Skeletal muscle satellite cell (primary cell): ENCODE results near the gene DNAJC21.
"Not testable (repeated sequence)": the region's sequence is repeated elsewhere in the genome, so short reads cannot be mapped to it uniquely, and the experiment has no call there.

Source experiments
- H3K27me3 ChIP-seq: 2 replicates; pipeline ENCODE4 v1.7.0; 2013; ENCODE audit warnings: low read length; ENCODE audit not compliant: control insufficient read depth, insufficient read depth
- H3K36me3 ChIP-seq: 2 replicates; pipeline ENCODE4 v1.7.0; 2013; ENCODE audit warnings: mild to moderate bottlenecking, control low read depth, low read length; ENCODE audit not compliant: insufficient read depth
- H3K4me1 ChIP-seq: 2 replicates; pipeline ENCODE4 v1.7.0; 2013; ENCODE audit warnings: low read length; ENCODE audit not compliant: control insufficient read depth, insufficient read depth
- H3K4me2 ChIP-seq: 2 replicates; pipeline ENCODE4 v1.7.0; 2013; ENCODE audit warnings: mild to moderate bottlenecking, low read length
- H3K4me3 ChIP-seq: 2 replicates; pipeline ENCODE4 v1.7.0; 2013; ENCODE audit warnings: low read length
- H3K9ac ChIP-seq: 2 replicates; pipeline ENCODE4 v1.7.0; 2013; ENCODE audit warnings: mild to moderate bottlenecking, low read depth, low read length, moderate library complexity
- H3K9me3 ChIP-seq: replicated peaks from 2 replicates; pipeline ENCODE4 v1.7.0; 2013; ENCODE audit warnings: mild to moderate bottlenecking, control low read depth, low read length

DNAJC21 gene

DNA sequence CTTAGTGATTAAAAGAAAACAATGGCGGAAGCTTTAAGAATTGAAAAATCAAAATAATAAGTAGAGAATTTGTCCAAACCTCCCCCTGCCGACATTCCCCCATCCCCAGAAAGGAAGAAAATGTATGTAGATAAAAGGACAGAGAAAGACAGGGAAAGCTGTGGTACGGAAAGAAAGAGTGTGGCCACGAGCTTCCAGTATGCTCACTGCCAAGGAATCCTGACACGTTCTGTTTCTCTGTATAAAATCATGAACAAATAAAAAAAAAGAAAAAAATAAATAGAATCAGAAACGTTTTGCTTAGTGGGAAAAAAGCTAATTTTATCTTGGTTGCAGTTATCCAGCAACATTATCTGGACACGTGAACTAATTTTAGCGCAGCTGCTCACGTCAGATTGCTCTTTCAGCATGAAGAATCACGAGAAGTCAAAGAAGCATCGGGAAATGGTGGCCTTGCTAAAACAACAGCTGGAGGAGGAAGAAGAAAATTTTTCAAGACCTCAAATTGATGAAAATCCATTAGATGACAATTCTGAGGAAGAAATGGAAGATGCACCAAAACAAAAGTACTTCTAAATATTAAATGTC, 15.2 kb downstream of the DNAJC21 start:
- Histone ChIP-seq H3K36me3 (peaks cover 52% of the 10 kb centered on the region), H3K4me1 (no peaks in the 10 kb centered on the region), H3K27me3 (no peaks in the 10 kb centered on the region), H3K4me2 (no peak overlapping the region), H3K4me3 (no peak overlapping the region), H3K9ac (no peak overlapping the region), H3K9me3 (no peaks in the 10 kb centered on the region)

DNA sequence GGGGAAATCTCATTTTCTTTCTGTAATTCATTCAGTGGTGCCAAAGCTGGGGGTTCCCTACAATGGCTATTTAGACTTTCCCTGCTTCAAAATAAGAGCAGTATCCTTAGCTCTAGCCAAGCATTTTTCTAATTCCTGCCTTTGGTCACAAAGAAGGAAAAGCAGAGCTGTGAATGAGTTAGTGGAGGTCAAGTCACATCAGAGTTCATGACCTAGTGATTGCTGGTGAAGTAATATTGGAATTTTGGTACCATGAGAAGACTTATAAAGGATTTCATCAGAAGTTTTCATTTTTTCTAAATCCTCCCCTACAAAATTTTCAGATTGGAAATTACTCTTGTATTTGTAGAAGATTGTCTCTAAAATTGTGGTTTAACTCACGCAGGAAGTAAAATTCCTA, 28.0 kb downstream of the DNAJC21 start:
- peaks cover 23% of the 10 kb centered on the region for H3K36me3 ChIP-seq
- H3K4me1 ChIP-seq: peaks cover 2% of the 10 kb centered on the region
- no peaks in the 10 kb centered on the region for H3K27me3 ChIP-seq
- no peaks in the 10 kb centered on the region for H3K9me3 ChIP-seq
- H3K9ac ChIP-seq: no peak overlapping the region
- no peak overlapping the region for H3K4me3 ChIP-seq
- no peak overlapping the region for H3K4me2 ChIP-seq

DNA sequence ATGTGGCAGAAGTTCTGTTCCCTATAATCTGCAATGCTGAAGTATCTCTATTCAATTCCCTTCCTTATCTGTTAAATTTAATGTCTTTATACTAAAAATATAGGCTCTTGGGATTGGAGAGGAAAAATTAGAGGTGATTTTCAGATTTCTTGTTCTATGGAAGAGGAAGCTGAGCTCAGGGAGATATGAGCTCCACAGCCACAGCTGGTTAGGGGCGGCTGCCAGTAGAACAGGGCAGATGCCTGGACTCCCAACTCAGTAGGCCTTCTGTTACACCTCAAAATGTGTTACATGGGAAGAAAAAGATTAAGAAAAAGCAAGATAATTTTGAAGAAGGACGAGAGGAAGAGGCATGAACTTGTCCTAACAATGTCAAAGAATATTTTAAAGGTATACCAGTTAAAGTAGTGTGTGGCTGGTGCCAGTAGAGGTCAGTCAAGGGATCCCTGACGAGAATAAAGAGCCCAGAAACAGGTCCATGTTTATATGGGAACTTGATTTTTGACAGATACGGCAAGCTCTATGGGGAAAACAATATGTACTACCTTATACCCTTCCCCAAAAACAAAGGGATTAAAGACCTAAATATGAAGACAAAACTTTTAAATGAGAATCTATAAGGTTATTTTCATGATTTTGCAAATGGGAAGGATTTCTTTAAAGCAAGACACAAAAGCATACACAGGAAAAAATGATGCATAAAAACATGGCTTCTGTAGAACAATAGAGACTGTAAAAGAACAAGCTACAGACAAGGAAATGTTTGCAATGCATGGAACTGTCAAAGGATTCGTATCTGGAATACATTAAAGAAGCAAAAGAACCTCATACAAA, 28.7 kb downstream of the DNAJC21 start:
- Histone ChIP-seq H3K4me2 (no peak overlapping the region), H3K27me3 (no peaks in the 10 kb centered on the region), H3K4me3 (no peak overlapping the region), H3K9me3 (no peaks in the 10 kb centered on the region), H3K9ac (no peak overlapping the region), H3K36me3 (peaks cover 21% of the 10 kb centered on the region), H3K4me1 (peaks cover 2% of the 10 kb centered on the region)

DNA sequence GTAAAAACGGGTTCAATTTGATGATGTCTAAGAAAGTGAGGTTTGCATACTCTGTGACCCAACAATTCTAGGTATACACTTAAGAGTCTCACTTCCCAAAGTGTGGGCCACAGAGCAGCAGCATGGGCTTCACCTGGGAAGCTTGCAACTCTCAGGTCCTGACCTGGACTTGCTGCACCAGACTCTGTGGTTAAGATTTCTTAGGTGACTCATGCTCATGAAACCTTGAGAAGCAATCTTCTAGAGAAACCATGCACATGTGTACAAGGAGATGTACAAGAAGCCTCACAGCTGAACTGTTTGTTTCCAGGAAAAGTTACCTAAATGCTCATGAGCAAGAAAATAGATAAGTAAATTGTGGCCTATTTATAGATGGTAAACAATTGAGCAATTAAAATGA, 30.0 kb downstream of the DNAJC21 start:
- H3K9me3 ChIP-seq: no peaks in the 10 kb centered on the region
- peaks cover 2% of the 10 kb centered on the region for H3K4me1 ChIP-seq
- H3K4me2 ChIP-seq: no peak overlapping the region
- H3K9ac ChIP-seq: no peak overlapping the region
- no peak overlapping the region for H3K4me3 ChIP-seq
- peaks cover 19% of the 10 kb centered on the region for H3K36me3 ChIP-seq
- H3K27me3 ChIP-seq: no peaks in the 10 kb centered on the region

DNA sequence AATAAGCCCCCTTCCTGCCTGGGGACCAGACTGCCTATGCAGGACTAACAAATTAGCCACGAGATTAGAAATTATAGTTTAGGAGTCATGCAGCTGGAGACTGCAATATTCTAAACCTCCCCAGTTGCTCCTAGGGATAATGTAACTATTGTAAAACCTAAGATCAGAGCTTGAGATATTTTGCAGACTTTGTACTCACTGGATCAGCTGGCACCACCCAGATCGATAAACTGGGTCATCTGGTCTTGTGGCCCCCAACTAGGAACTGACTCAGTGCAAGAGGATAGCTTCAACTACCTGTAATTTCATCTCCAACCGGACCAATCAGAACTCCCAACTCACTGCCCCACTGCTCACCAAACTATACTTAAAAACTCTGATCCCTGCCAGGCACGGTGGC, 38.2 kb downstream of the DNAJC21 start:
- Histone ChIP-seq H3K4me2 (no peak overlapping the region), H3K4me3 (no peak overlapping the region), H3K4me1 (no peaks in the 10 kb centered on the region), H3K36me3 (no peaks in the 10 kb centered on the region), H3K9me3 (no peaks in the 10 kb centered on the region), H3K27me3 (no peaks in the 10 kb centered on the region), H3K9ac (no peak overlapping the region)

DNA sequence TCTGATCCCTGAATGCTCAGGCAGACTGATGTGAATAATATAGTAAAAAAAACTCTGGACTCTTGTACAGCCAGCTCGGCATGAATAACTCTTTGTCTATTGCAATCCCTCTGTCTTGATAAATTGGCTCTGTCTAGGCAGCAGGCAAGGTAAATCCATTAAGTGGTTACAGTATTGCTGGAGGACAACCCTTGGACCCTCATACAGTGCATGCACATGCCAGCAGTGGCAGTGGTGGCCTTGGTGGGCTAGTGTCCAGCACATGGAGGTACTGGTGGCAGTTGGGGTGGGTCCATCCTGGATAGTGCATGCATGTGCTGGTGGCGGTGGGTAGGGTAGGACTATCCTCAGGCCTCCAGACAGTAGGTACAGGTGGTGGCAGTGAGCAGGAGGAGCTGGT, 38.9 kb downstream of the DNAJC21 start:
- H3K9ac ChIP-seq: no peak overlapping the region
- no peak overlapping the region for H3K4me2 ChIP-seq
- H3K36me3 ChIP-seq: no peaks in the 10 kb centered on the region
- no peaks in the 10 kb centered on the region for H3K4me1 ChIP-seq
- no peaks in the 10 kb centered on the region for H3K9me3 ChIP-seq
- no peaks in the 10 kb centered on the region for H3K27me3 ChIP-seq
- H3K4me3 ChIP-seq: no peak overlapping the region

DNA sequence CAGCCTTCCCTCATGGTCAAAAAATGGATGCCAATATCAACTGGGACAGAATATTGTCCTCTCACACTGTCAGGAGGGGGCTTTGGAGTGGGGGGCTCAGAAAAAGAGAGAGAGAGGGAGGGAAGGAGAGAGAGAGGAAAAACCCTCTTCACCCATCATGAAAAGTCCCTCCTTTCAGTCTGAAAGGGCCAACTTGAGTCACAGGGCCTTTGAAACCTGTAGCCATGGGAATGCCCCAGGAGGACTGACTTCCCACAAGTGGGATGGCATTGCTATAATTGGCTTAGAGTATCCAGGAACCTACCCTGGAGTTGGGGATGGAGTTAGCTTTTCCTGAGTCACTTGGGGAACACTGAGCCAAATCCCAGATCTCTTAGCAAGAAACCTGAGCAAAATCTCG, 41.2 kb downstream of the DNAJC21 start:
- Histone ChIP-seq H3K4me2 (no peak overlapping the region), H3K9ac (no peak overlapping the region), H3K4me1 (no peaks in the 10 kb centered on the region), H3K4me3 (no peak overlapping the region), H3K27me3 (no peaks in the 10 kb centered on the region), H3K9me3 (no peaks in the 10 kb centered on the region), H3K36me3 (no peaks in the 10 kb centered on the region)

DNA sequence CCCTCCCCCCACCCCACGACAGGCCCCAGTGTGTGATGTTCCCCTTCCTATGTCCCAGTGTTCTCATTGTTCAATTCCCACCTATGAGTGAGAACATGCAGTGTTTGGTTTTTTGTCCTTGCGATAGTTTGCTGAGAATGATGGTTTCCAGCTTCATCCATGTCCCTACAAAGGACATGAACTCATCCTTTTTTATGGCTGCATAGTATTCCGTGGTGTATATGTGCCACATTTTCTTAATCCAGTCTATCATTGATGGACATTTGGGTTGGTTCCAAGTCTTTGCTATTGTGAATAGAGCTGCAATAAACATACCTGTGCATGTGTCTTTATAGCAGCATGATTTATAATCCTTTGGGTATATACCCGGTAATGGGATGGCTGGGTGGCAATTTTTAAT, 42.3 kb downstream of the DNAJC21 start:
- H3K27me3 ChIP-seq, H3K9me3 ChIP-seq, H3K4me1 ChIP-seq, H3K36me3 ChIP-seq, H3K4me3 ChIP-seq, H3K4me2 ChIP-seq, H3K9ac ChIP-seq: not testable (repeated sequence)

DNA sequence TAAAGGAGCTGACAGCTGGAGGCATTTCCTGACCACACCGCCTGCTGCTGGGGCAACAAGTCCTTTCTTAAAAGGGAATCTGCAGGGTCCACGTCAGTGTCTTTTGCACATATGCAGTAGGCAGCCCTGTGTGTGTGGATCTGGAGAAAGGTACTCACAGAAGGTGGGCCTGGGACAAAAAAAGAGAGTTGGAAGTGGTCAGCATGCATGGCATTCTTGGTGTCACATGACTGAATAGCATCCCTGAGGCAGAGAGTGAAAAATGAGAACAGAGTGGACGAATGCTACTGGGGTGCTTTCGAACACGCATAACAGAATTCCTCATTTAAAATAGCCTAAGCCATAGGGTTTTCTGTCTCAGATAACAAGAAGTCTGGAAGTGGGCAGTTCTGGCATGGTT, 47.0 kb downstream of the DNAJC21 start:
- no peaks in the 10 kb centered on the region for H3K9me3 ChIP-seq
- no peaks in the 10 kb centered on the region for H3K4me1 ChIP-seq
- H3K27me3 ChIP-seq: peaks cover 7% of the 10 kb centered on the region
- H3K4me2 ChIP-seq: no peak overlapping the region
- H3K36me3 ChIP-seq: no peaks in the 10 kb centered on the region
- H3K9ac ChIP-seq: no peak overlapping the region
- no peak overlapping the region for H3K4me3 ChIP-seq

DNA sequence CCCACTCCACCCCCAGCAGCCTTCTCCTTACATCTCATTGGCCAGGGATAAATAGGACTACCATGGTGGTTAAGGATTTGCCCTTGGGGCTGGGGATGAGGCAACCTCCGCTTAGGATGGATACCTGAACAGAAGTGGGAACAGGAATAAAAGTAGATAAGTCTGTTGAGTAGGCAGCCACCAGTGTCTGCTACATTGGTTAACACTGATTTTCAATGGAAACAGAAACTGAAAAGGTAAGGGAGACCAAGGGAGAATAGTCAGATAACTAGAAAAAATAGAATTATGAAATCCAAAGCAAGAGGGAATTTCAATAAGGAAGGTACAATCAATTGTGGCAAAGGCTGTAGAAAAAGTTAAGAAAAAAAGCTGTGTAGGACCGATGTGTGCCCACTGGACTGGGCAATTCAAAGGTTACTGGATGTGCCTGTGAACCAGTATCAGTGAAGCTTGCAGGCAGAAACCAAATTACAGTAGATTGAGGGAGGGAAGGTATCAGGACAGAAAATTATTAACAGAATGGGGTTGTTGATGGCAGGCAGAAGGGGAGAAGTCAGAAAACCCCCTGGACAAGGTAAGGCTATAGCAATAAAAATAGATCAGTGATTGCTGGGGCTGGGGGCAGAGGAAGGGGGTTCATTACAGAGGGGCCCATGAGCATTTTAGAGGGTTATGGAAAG, 48.7 kb downstream of the DNAJC21 start:
- Histone ChIP-seq H3K4me2 (no peak overlapping the region), H3K36me3 (no peaks in the 10 kb centered on the region), H3K27me3 (peaks cover 12% of the 10 kb centered on the region), H3K4me1 (no peaks in the 10 kb centered on the region), H3K9me3 (no peaks in the 10 kb centered on the region), H3K9ac (no peak overlapping the region), H3K4me3 (no peak overlapping the region)

DNA sequence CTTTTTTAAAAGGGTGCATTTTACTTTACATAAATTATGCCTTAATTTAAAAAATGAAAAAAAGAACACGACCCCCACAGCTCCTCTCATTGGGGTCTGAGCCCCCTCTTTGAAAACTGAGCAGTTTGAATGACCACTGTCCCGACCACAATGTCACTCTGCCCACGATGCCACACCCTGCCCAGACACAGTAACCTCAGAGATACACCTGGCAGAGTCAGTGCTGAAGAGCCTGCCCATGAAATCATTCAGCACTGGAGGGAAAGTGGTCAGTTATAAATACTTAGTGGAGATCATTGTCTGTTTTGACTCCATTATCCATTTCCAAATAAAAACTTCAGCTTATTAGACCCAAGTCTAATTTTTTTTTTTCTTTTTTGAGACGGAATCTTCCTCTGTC, 49.3 kb downstream of the DNAJC21 start:
- Histone ChIP-seq H3K4me1 (no peaks in the 10 kb centered on the region), H3K9ac (no peak overlapping the region), H3K9me3 (no peaks in the 10 kb centered on the region), H3K4me3 (no peak overlapping the region), H3K27me3 (peaks cover 12% of the 10 kb centered on the region), H3K4me2 (no peak overlapping the region), H3K36me3 (no peaks in the 10 kb centered on the region)
